Gastrocnemius medialis (tissue), 4 donors: ENCODE data around the gene SCNN1A.

ENCODE experiments used
- POLR2A ChIP-seq, 2 donors: fragments of 450-650 bp; IDR thresholded peaks; one replicate each; pipeline ENCODE4 v1.6.1; 2017; ENCODE audit warnings: antibody characterized with exemption in 2 of 2, mild to moderate bottlenecking in 2 of 2, moderate library complexity in 2 of 2
- TF ChIP-seq, protein P1 (sequence below), 5 experiments: fragments of 450-650 bp in 3 of 5; fragments of 200-600 bp in 2 of 5; sonication (generic) in 2 of 5; IDR thresholded peaks in 4 of 5; conservative IDR thresholded peaks in 1 of 5; 1 replicate in 4 of 5; 2 replicates in 1 of 5; pipeline ENCODE4 v1.5.1; 2016 to 2019; ENCODE audit warnings: antibody characterized with exemption in 5 of 5, mild to moderate bottlenecking in 3 of 5, moderate library complexity in 3 of 5

DNA sequence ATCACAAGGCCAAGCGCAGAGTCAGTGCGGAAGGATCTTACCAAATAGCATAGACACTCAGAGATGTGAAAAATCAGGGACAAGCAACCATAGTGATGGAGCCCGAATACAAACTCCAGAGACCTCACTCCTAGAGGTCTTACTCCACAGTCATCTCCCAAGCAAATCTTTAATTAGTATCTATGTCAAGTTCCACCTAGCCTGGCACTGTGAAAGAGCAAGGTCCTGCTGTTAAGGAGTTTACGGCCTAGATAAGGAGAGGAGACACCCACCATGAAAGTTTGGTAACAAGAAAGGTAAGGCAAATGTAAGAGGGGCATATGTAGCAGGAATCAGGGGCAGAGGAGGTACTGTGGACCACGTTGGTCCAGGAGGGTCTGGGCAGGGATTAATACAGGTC, 72.3 kb downstream of the SCNN1A start:
- TF ChIP-seq, protein P1, sequence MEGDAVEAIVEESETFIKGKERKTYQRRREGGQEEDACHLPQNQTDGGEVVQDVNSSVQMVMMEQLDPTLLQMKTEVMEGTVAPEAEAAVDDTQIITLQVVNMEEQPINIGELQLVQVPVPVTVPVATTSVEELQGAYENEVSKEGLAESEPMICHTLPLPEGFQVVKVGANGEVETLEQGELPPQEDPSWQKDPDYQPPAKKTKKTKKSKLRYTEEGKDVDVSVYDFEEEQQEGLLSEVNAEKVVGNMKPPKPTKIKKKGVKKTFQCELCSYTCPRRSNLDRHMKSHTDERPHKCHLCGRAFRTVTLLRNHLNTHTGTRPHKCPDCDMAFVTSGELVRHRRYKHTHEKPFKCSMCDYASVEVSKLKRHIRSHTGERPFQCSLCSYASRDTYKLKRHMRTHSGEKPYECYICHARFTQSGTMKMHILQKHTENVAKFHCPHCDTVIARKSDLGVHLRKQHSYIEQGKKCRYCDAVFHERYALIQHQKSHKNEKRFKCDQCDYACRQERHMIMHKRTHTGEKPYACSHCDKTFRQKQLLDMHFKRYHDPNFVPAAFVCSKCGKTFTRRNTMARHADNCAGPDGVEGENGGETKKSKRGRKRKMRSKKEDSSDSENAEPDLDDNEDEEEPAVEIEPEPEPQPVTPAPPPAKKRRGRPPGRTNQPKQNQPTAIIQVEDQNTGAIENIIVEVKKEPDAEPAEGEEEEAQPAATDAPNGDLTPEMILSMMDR (IDR thresholded peaks at IDR 0.05 in 4 of 5, conservative IDR thresholded peaks at IDR 0.05 in 1 of 5), result no peak
- TF ChIP-seq POLR2A (IDR thresholded peaks at IDR 0.05), result no peak
